ENCODE data around the gene FRMD6.
"Not testable (repeated sequence)": the region's sequence is repeated elsewhere in the genome, so short reads cannot be mapped to it uniquely, and the experiment has no call there.

Gene FRMD6

DNA sequence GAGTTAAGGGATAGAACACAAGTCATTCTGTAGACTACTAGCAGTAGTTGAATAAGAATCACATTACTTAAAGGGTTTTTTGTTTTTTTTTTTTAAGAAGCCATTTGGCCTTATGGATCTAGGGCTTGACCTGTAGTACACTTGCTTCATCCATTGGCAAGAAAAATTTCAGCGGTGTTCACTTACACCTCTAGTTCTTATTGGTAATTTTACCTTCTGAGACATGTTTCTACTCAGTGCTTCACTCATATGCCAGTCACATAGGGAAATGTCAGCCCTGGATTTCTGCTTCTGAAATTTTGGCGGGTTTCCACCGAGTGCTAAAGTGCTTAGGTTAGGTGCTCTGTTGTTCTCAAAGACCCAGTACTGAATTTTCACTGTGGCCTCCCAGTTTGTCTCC is 72.9 kb downstream of the FRMD6 start:
- DNase-seq (ENCODE audit: low read depth), result no peak

- no peak for DNase-seq (ENCODE audit: low read depth)
These were observed 73.4 kb downstream of the FRMD6 start for GRCh38 chr14:51725061-51725460.

DNA sequence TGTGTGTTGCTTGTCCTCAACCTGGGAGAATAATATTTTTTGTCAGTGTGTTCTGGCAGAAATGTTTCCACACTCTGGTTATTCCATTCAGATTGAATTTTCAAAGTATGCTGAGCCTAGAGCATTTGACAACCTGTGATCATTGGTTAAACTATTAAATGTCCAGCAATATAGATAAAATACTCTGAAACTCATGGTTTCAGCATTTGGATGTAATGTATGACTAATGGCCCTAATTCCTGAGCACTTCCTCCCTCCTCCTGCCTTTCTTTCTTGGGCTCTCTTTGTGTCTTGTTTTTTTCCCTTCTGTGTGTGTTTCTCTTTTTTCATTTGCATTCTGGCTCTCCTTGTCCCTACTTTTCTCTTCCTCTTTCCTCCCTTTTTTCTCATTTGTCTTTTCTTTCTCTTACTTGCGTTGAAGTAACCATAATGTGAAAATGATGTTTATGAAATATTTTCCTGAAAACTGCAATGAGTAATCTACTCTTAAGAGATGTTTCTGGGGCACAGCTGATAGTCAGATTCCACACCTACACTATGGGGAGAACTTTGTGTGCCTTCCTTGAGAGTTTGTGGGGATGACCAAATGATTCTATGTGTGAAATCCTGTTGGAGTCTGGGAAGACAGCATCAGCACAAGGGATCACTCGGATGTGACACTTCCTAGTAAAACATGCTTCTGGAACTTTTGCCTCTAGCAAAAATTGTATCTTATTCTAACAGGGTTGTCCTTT is 74.6 kb downstream of the FRMD6 start:
- no peak for DNase-seq (ENCODE audit: low read depth)

- no peak for DNase-seq (ENCODE audit: low read depth)
These were observed 75.8 kb downstream of the FRMD6 start for GRCh38 chr14:51727526-51727925.

GRCh38 chr14:51730098-51730497 is 78.4 kb downstream of the FRMD6 start:
- no peak for DNase-seq (ENCODE audit: low read depth)

GRCh38 chr14:51730684-51731083 is 79.0 kb downstream of the FRMD6 start:
- no peak for DNase-seq (ENCODE audit: low read depth)

- no peak for DNase-seq (ENCODE audit: low read depth)
These were observed 80.9 kb downstream of the FRMD6 start for GRCh38 chr14:51732494-51733112.

DNA sequence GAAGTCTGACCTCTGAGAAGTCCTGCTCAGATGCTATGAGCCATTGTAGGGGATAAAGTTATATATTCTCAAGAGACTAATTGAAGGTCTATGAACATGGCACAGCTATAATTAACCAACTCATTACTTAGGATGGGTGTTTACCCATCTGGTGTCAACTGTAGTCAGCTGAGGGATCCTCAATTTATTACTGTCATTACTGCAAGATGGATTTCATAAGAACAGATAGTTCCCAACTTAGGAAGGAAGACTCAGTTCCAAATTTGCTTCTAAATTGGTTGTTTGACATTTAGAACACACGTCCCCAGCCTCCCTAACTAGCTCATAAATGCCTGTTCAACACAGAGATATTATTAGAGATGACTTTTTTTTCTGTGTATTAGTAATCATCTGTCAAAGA is 81.4 kb downstream of the FRMD6 start:
- DNase-seq (ENCODE audit: low read depth), result no peak

DNA sequence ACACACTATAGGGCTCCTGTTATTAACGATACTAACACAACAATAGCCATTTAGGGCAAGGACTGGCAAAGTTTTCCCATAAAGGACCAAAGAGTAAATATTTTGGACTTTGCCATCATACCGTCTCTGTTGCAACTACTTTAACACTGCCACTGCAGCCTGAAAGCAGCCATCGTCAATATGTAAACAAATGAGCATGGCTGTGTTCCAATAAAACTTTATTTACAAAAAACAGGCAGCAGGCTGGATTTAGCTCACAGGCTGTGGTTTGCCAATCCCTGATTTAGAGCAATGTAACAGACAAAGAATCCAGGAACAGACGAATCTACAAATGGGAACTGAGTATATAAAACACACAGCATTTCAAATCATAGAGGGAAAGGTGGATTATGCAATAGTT is 84.1 kb downstream of the FRMD6 start:
- no peak for DNase-seq (ENCODE audit: low read depth)

DNA sequence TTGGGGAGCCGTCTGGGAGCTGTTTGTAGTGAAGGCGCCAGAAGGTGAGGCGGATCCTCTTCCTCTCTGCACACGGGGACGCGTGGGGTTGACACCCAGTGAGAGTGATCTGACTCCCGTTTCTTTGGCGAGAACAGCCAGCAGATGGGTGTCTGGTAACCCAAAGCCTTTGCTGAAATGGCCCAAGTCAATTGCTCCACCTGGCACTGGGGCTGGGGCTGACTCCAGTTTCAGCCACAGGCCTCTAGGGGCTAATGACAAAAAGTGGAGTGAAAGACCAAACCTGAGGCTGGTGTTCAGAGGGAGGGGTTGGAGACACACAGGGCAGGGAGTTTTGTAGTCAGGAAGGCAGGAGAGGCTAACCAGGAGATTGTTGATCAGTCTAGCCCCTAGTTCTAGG is 87.0 kb downstream of the FRMD6 start:
- DNase-seq (ENCODE audit: low read depth), result no peak

DNA sequence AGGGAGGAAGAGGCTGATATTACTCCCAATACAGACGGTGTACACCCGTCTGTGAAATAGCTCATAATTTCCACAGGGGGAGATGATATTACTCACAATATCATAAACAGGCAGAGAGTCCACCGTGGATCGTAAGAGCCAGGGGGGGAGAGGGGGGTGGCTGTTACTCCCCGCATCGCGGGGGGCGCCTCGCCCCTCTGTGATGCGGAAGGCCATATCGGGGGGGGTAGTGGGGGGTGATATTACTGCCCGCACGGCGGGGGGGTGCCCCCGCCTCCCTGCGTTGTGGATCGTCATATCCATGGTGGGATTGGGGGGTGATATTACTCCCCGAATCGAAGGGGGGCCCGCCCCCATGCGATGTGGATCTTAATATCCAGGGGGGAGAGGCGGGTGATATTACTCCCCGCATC is 91.9 kb downstream of the FRMD6 start:
- DNase-seq (ENCODE audit: low read depth), result no peak

- no peak for DNase-seq (ENCODE audit: low read depth)
These were observed 92.8 kb downstream of the FRMD6 start for GRCh38 chr14:51744372-51745130.

DNA sequence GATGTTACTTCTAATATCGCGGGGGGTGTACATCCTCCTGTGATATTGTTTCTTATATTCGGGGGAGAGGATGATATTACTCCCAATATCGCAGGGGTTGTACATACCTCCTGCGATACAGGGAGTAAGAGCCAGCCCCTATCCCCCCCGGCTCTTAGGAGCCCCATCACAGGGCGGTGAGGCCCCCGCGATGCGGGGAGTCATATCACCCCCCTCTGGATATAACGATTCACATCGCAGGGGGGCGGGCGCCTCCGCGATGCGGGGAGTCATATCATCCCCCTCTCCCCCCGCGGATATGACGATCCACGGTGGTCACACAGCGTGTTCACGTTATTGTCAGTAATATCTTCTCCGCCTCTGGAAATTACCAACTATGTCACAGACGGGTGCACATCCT is 95.1 kb downstream of the FRMD6 start:
- not testable (repeated sequence) for DNase-seq (ENCODE audit: low read depth)

- no peak for DNase-seq (ENCODE audit: low read depth)
These were observed 98.8 kb downstream of the FRMD6 start for GRCh38 chr14:51750542-51750941.

GRCh38 chr14:51751611-51752345 is 100.1 kb downstream of the FRMD6 start:
- DNase-seq (ENCODE audit: low read depth), result not testable (repeated sequence)

- DNase-seq (ENCODE audit: low read depth), result not testable (repeated sequence)
These were observed 106.0 kb downstream of the FRMD6 start for GRCh38 chr14:51757756-51758155.

DNA sequence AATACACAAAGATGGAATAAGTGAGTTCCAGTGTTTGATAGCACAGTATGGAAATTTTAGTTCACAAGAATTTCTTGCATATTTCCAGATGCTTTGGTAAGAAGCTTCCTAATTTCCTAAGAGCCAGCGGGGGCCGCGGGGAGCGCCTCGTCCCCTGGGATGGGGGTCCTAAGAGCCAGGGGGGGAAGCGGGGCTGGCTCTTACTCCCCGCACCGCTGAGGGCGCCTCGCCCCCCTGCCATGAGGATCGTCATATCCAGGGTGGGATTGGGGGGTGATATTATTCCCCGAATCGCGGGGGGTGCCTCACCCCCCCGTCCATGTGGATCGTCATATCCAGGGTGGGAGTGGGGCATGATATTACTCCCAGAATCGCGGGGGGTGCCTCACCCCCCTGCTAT is 108.2 kb downstream of the FRMD6 start:
- no peak for DNase-seq (ENCODE audit: low read depth)

- not testable (repeated sequence) for DNase-seq (ENCODE audit: low read depth)
These were observed 114.0 kb downstream of the FRMD6 start for GRCh38 chr14:51765726-51766125.

- not testable (repeated sequence) for DNase-seq (ENCODE audit: low read depth)
These were observed 114.9 kb downstream of the FRMD6 start for GRCh38 chr14:51766586-51766985.

- not testable (repeated sequence) for DNase-seq (ENCODE audit: low read depth)
These were observed 117.6 kb downstream of the FRMD6 start for GRCh38 chr14:51769261-51769660.

GRCh38 chr14:51774209-51774608 is 122.5 kb downstream of the FRMD6 start:
- no peak for DNase-seq (ENCODE audit: low read depth)
